ENCODE results near the gene CTDSPL.

CTDSPL gene

DNA sequence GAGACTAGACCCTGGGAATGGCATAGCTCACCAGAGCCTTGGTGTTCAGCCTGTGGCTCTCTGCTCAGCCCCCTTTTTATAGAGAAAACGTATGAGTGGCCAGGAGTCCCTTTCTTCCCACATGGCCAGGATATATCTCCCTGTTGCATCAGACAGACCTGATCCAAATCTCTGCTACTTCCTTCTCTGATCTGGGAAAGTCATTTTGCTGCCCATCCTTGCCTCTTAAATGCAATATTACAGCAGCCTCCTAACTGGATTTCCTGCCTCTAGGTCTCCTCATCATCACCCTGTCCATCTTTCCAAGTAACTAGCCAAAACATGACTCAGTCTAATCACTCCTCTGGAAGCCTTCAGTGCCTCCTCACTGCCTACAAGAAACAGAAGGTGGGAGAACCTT lies 42.9 kb downstream of the CTDSPL start:
- no peak overlapping the region for H3K4me3 ChIP-seq (ENCODE audit: low read depth, low read length)
- DNase-seq (ENCODE audit: low read depth): no peak
- no peak for TF ChIP-seq CTCF (IDR thresholded peaks at IDR 0.05; ENCODE audit: control insufficient read depth, extremely low read depth, insufficient read depth)

DNA sequence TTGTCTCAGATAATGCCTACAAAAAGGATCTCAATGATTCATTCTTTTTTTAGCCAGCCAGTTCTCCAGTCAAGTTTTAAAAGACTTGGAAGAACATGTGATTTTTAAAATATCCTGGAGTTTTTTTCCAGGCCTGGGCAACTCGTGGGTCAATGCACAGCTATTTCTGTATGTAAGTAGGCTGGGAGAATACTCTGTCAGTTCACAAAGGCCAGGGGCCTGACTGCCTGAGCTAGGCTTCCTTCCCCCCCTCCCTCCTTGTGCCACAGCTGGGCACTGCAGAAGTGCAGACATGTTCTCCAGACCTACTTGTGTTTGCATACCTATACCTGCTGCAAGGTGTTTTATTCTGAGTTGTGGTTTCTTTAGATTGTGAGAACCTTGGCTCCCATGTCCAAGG lies 43.7 kb downstream of the CTDSPL start:
- no peak for TF ChIP-seq CTCF (IDR thresholded peaks at IDR 0.05; ENCODE audit: control insufficient read depth, extremely low read depth, insufficient read depth)
- no peak for DNase-seq (ENCODE audit: low read depth)
- H3K4me3 ChIP-seq (ENCODE audit: low read depth, low read length): no peak overlapping the region

- TF ChIP-seq CTCF (IDR thresholded peaks at IDR 0.05; ENCODE audit: control insufficient read depth, extremely low read depth, insufficient read depth): no peak
- no peak for DNase-seq (ENCODE audit: low read depth)
- H3K4me3 ChIP-seq (ENCODE audit: low read depth, low read length): no peak overlapping the region
Measured at GRCh38 chr3:37905987-37906674, 44.5 kb downstream of the CTDSPL start.

- H3K4me3 ChIP-seq (ENCODE audit: low read depth, low read length): no peak overlapping the region
- DNase-seq (ENCODE audit: low read depth): no peak
- no peak for TF ChIP-seq CTCF (IDR thresholded peaks at IDR 0.05; ENCODE audit: control insufficient read depth, extremely low read depth, insufficient read depth)
Measured at GRCh38 chr3:37906734-37907282, 45.1 kb downstream of the CTDSPL start.

DNA sequence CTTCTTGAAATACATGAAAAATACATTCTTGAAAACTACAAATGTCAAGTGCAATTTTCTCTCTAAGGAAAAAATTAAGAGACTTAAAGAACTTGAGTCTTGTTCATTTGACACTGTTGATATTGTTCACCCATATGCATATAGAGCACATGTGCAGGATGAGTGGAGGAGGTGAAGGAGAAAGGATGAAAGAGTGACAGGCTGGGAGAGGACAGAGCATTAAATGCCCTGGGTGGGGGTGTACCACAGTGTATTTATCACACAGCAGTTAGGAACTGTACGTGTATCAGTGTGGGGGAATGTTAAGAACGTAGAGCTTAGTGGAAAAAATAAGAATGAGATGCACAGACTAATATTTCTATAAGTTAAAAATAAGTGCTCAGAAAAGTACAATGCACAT lies 45.7 kb downstream of the CTDSPL start:
- TF ChIP-seq CTCF (IDR thresholded peaks at IDR 0.05; ENCODE audit: control insufficient read depth, extremely low read depth, insufficient read depth): no peak
- no peak overlapping the region for H3K4me3 ChIP-seq (ENCODE audit: low read depth, low read length)
- no peak for DNase-seq (ENCODE audit: low read depth)

DNA sequence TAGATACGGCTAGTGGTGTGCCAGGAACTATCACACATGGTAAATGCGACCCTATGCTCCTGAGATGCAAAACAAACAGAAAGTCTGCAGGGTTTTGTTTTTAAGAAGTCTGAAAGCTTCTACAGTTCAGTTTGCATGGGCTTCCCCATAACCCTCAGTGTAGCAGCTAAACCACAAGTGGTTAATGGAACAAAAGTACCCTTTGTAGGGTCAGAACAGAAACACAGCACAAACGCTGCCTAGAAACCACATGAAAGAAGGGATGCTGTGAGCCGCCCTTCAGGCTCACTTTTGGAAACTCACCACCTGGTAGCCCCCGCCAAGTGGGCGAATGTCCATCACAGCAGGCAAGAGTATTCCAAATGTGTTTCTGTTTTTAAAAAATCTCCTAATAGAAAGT lies 46.2 kb downstream of the CTDSPL start:
- no peak for TF ChIP-seq CTCF (IDR thresholded peaks at IDR 0.05; ENCODE audit: control insufficient read depth, extremely low read depth, insufficient read depth)
- DNase-seq (ENCODE audit: low read depth): no peak
- H3K4me3 ChIP-seq (ENCODE audit: low read depth, low read length): no peak overlapping the region

All from LNCaP clone FGC (cell line).